Coronary artery (tissue), 2 donors: ENCODE measurements around the gene LARP4B.

Experiments used
- DNase-seq: peaks from one replicate; pipeline ENCODE4 v3.0.0-alpha.2; 2017; ENCODE audit warnings: low spot score
- H3K27ac ChIP-seq, 2 donors: fragments of 200-600 bp; sonication (generic); one replicate each; pipeline ENCODE4 v1.5.1; 2016 to 2019
- H3K4me3 ChIP-seq: fragments of 200-600 bp; sonication (generic); 2 replicates; pipeline ENCODE4 v1.5.1; 2016; ENCODE audit warnings: mild to moderate bottlenecking, moderate library complexity
- CTCF ChIP-seq: fragments of 200-600 bp; sonication (generic); IDR thresholded peaks from one replicate; pipeline ENCODE4 v1.5.1; 2019; ENCODE audit warnings: antibody characterized with exemption

Gene LARP4B

GRCh38 chr10:916716-917415 is 14.6 kb downstream of the LARP4B start:
- Histone ChIP-seq H3K4me3 (no peak overlapping the region), H3K27ac (no peak overlapping the region)
- no peak for DNase-seq
- no peak for TF ChIP-seq CTCF

- Histone ChIP-seq H3K4me3 (no peak overlapping the region), H3K27ac (peak overlapping the region in 1 of 2 donors; percentile 60)
- no peak for DNase-seq
- no peak for TF ChIP-seq CTCF
Observed at GRCh38 chr10:909831-910230, 21.7 kb downstream of the LARP4B start.

GRCh38 chr10:905972-906371 is 25.5 kb downstream of the LARP4B start:
- no peak for DNase-seq
- no peak for TF ChIP-seq CTCF
- Histone ChIP-seq H3K4me3 (no peak overlapping the region), H3K27ac (no peak overlapping the region)

GRCh38 chr10:905503-905902 is 26.0 kb downstream of the LARP4B start:
- DNase-seq: no peak
- Histone ChIP-seq H3K4me3 (no peak overlapping the region), H3K27ac (no peak overlapping the region)
- no peak for TF ChIP-seq CTCF

- DNase-seq: no peak
- no peak overlapping the region for H3K27ac ChIP-seq
- no peak overlapping the region for H3K4me3 ChIP-seq
- TF ChIP-seq CTCF: no peak
Observed at GRCh38 chr10:904403-904802, 27.1 kb downstream of the LARP4B start.

GRCh38 chr10:898141-898540 is 33.4 kb downstream of the LARP4B start:
- H3K4me3 ChIP-seq: no peak overlapping the region
- H3K27ac ChIP-seq: no peak overlapping the region
- DNase-seq: no peak
- no peak for TF ChIP-seq CTCF

- DNase-seq: no peak
- no peak overlapping the region for H3K4me3 ChIP-seq
- no peak overlapping the region for H3K27ac ChIP-seq
- TF ChIP-seq CTCF: no peak
Observed at GRCh38 chr10:896982-897381, 34.5 kb downstream of the LARP4B start.
